Lower lobe of right lung (tissue), 2 donors: ENCODE measurements around the gene ELMOD1. TPM values are rescaled to one million over a fixed set of nuclear protein-coding genes. Genes with fewer than 3 reads are reported as not detected.

Source experiments
- ATAC-seq, 2 donors: fragments of 200-7000 bp; cut with Tn5 transposase; one replicate each; pipeline ENCODE4 v1.9.1; 2020 to 2022; ENCODE audit warnings: mild to moderate bottlenecking in 2 of 2, moderate library complexity in 2 of 2
- DNase-seq: peaks from one replicate; pipeline ENCODE4 v3.0.0-alpha.2; 2020
- H3K27ac ChIP-seq: fragments of 200-600 bp; one replicate; pipeline ENCODE4 v1.8.0; 2022
- H3K27me3 ChIP-seq: fragments of 200-600 bp; one replicate; pipeline ENCODE4 v1.8.0; 2022; ENCODE audit warnings: low read depth
- H3K36me3 ChIP-seq: fragments of 200-600 bp; one replicate; pipeline ENCODE4 v1.8.0; 2022; ENCODE audit warnings: mild to moderate bottlenecking
- H3K4me1 ChIP-seq: fragments of 200-600 bp; one replicate; pipeline ENCODE4 v1.8.0; 2022
- H3K4me3 ChIP-seq: fragments of 200-600 bp; one replicate; pipeline ENCODE4 v1.8.0; 2022; ENCODE audit warnings: mild to moderate bottlenecking
- H3K9me3 ChIP-seq: fragments of 200-600 bp; one replicate; pipeline ENCODE4 v1.8.0; 2022
- CTCF ChIP-seq: fragments of 200-600 bp; IDR thresholded peaks from one replicate; pipeline ENCODE4 v1.8.0; 2022; ENCODE audit warnings: antibody characterized with exemption, mild to moderate bottlenecking
- intact Hi-C: fragments of 100-400 bp; cut with DNase I; formaldehyde crosslinking; loops from one replicate; pipeline ENCODE4 v1.11.0; 2022
- total RNA-seq: library from RNA; stranded (reverse); fragmentation: NEBNext Ultra II Directional; extraction: Animal tissue kit (Norgen Biotek cat#: 25700); gene quantifications from one replicate; pipeline ENCODE4 v1.2.1, GENCODE V29; 2021
- donor health status: DM: no; HTN: yes; CAD: no; lungs with severe emphysema.

The ELMOD1 gene
- total RNA-seq, 1 donor from 2014 or later = 1.8 TPM

GRCh38 chr11:107683061-107683460 lies 92.1 kb downstream of the ELMOD1 start:
- H3K27ac ChIP-seq = no peak overlapping the region
- H3K27me3 ChIP-seq = no peaks in the 10 kb centered on the region
- H3K9me3 ChIP-seq = no peaks in the 10 kb centered on the region
- TF ChIP-seq CTCF = no peak
- H3K4me3 ChIP-seq = no peak overlapping the region
- H3K4me1 ChIP-seq = no peaks in the 10 kb centered on the region
- DNase-seq (no peak), ATAC-seq (peak; percentile 51 to 55)
- intact Hi-C loops = no loop called here
- no peaks in the 10 kb centered on the region for H3K36me3 ChIP-seq

- DNase-seq = no peak
- H3K4me1 ChIP-seq = peaks cover 2% of the 10 kb centered on the region
- no peaks in the 10 kb centered on the region for H3K36me3 ChIP-seq
- TF ChIP-seq CTCF = no peak
- intact Hi-C loops = no loop called here
- no peak overlapping the region for H3K27ac ChIP-seq
- H3K4me3 ChIP-seq = no peak overlapping the region
- H3K27me3 ChIP-seq = no peaks in the 10 kb centered on the region
- ATAC-seq = no peak
- H3K9me3 ChIP-seq = no peaks in the 10 kb centered on the region
Measured at GRCh38 chr11:107683807-107684206, 92.9 kb downstream of the ELMOD1 start.

- Histone ChIP-seq H3K36me3 (no peaks in the 10 kb centered on the region), H3K27me3 (no peaks in the 10 kb centered on the region), H3K9me3 (no peaks in the 10 kb centered on the region), H3K4me3 (no peak overlapping the region), H3K4me1 (peaks cover 13% of the 10 kb centered on the region), H3K27ac (no peak overlapping the region)
- intact Hi-C loops = loop anchor here (5.0 kb wide), 1 partner anchor 116 kb away; no protein-coding TSS in a partner anchor
- no peak for ATAC-seq
- DNase-seq = no peak
- TF ChIP-seq CTCF = no peak
Measured at GRCh38 chr11:107688322-107688918, 97.5 kb downstream of the ELMOD1 start.

GRCh38 chr11:107689317-107690202 lies 98.6 kb downstream of the ELMOD1 start:
- peak; percentile 65 for TF ChIP-seq CTCF
- H3K4me3 ChIP-seq = no peak overlapping the region
- intact Hi-C loops = loop anchor here (5.0 kb wide), 1 partner anchor 117 kb away; no protein-coding TSS in a partner anchor

GRCh38 chr11:107691000-107691750 lies 100.2 kb downstream of the ELMOD1 start:
- TF ChIP-seq CTCF = no peak
- ATAC-seq (no peak), DNase-seq (no peak)
- Histone ChIP-seq H3K27ac (no peak overlapping the region), H3K4me3 (no peak overlapping the region), H3K4me1 (peaks cover 13% of the 10 kb centered on the region), H3K27me3 (no peaks in the 10 kb centered on the region), H3K36me3 (no peaks in the 10 kb centered on the region), H3K9me3 (no peaks in the 10 kb centered on the region)
- intact Hi-C loops = no loop called here

More at GRCh38 chr11:107689317-107690202, 98.6 kb downstream of the ELMOD1 start:
- peaks cover 13% of the 10 kb centered on the region for H3K4me1 ChIP-seq
- H3K27ac ChIP-seq = no peak overlapping the region
- ATAC-seq (peak; percentile 99), DNase-seq (peak; percentile 76)
- no peaks in the 10 kb centered on the region for H3K27me3 ChIP-seq
- no peaks in the 10 kb centered on the region for H3K36me3 ChIP-seq
- H3K9me3 ChIP-seq = no peaks in the 10 kb centered on the region
